NCI-H1092 (cell line): ENCODE data around the gene ADPRS.

ENCODE experiments used
- DNase-seq: peaks from one replicate; lab custom pipeline; 2025; lab: John Stamatoyannopoulos, UW

ADPRS gene

GRCh38 chr1:36088577-36089392 is at the start of gene ADPRS:
Gene ADPRS (plus strand): TSS chr1:36088892. CDS start chr1:36088905, 13 bp downstream.
- peak; percentile 91 for DNase-seq

GRCh38 chr1:36040238-36040637 is 48.5 kb upstream of the ADPRS start:
- no peak for DNase-seq

- no peak for DNase-seq
Observed at GRCh38 chr1:36051821-36052220, 36.9 kb upstream of the ADPRS start.

- no peak for DNase-seq
Observed at GRCh38 chr1:36053978-36054377, 34.7 kb upstream of the ADPRS start.

- no peak for DNase-seq
Observed at GRCh38 chr1:36055706-36056105, 33.0 kb upstream of the ADPRS start.

- no peak for DNase-seq
Observed at GRCh38 chr1:36062315-36062714, 26.4 kb upstream of the ADPRS start.

GRCh38 chr1:36067871-36068270 is 20.8 kb upstream of the ADPRS start:
- DNase-seq, result no peak

GRCh38 chr1:36068866-36069265 is 19.8 kb upstream of the ADPRS start:
- DNase-seq, result no peak

- no peak for DNase-seq
Observed at GRCh38 chr1:36070349-36070748, 18.3 kb upstream of the ADPRS start.

GRCh38 chr1:36076979-36077573 is 11.6 kb upstream of the ADPRS start:
- no peak for DNase-seq

GRCh38 chr1:36080236-36080635 is 8.5 kb upstream of the ADPRS start:
- no peak for DNase-seq

GRCh38 chr1:36080801-36081200 is 7.9 kb upstream of the ADPRS start:
- DNase-seq, result no peak

GRCh38 chr1:36081926-36082485 is 6.7 kb upstream of the ADPRS start:
- no peak for DNase-seq

GRCh38 chr1:36083219-36083618 is 5.5 kb upstream of the ADPRS start:
- DNase-seq, result no peak

- peak; percentile 94 for DNase-seq
Observed at GRCh38 chr1:36083635-36084496, 4.8 kb upstream of the ADPRS start, which contains the start of gene TEKT2. Gene TEKT2 (plus strand): TSS chr1:36084094. CDS start chr1:36084922, 828 bp downstream.

GRCh38 chr1:36084497-36085115 is 4.1 kb upstream of the ADPRS start:
- peak; percentile 33 for DNase-seq

GRCh38 chr1:36085126-36085525 is 3.6 kb upstream of the ADPRS start:
- DNase-seq, result no peak

GRCh38 chr1:36085686-36086526 is 2.8 kb upstream of the ADPRS start:
- no peak for DNase-seq

- no peak for DNase-seq
Observed at GRCh38 chr1:36086529-36087232, 2.0 kb upstream of the ADPRS start.
